ENCODE results near the gene RASA4B.

The RASA4B gene

GRCh38 chr7:102451371-102452054, 66.1 kb downstream of the RASA4B start:
- DNase-seq, result no peak

- no peak for DNase-seq
Measured at GRCh38 chr7:102450242-102450641, 67.3 kb downstream of the RASA4B start.

DNA sequence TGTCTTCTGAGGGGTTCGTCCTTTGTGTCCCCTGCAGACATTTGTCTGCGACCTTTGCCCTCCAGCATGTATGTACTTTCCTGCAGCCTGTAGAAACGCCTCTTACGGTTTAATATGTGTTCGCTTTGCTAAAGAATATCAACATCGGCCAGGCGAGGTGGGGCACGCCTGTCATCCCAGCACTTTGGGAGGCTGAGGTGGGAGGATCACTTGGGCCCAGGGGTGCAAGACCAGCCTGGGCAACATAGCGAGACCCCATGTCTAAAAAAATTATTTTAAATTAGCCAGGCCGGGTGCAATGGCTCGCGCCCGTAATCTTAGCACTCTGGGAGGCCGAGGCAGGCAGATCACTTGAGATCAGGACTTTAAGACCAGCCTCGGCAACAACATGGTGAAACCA, 68.4 kb downstream of the RASA4B start:
- DNase-seq, result no peak

DNA sequence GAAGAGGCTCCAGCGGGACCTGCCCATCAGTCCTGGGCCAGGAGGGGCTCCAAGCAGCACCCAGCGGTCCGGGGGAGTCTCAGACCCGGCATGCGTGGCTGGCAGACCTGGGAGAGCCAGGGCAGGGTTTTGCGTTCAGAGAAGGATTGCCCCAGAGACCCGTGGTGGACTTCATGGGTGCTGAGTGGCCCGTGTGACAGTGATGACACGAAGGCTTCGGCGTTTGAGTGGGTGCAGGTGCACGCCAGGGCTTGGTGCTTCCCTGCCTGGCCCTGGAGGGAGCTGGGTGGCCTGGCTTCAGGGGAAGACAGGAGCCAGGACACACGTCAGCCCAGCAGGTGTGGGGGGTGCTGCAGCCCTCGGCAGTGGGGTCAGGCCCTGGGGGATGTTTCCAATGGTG, 70.3 kb downstream of the RASA4B start:
- DNase-seq, result no peak

GRCh38 chr7:102446387-102447156, 71.0 kb downstream of the RASA4B start:
- no peak for DNase-seq

DNA sequence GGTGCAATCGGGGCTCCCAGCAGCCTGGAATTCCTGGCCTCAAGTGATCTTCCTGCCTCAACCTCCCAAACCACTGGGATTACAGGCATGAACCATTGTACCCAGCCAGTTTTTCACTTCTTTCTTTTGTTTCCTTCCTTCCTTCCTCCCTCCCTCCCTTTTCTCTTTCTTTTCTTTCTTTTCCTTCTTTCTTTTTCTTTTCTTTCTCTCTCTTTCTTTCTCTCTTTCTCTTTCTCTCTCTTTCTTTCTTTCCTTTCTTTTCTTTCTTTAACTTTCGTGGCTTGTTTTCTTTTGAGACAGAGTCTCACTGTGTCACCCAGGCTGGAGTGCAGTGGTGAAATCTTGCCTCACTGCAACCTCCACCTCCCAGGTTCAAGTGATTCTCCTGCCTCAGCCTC, 71.9 kb downstream of the RASA4B start:
- DNase-seq, result no peak

GRCh38 chr7:102444961-102445673, 72.5 kb downstream of the RASA4B start:
- DNase-seq, result no peak

- no peak for DNase-seq
Measured at GRCh38 chr7:102439963-102440795, 77.4 kb downstream of the RASA4B start.

DNA sequence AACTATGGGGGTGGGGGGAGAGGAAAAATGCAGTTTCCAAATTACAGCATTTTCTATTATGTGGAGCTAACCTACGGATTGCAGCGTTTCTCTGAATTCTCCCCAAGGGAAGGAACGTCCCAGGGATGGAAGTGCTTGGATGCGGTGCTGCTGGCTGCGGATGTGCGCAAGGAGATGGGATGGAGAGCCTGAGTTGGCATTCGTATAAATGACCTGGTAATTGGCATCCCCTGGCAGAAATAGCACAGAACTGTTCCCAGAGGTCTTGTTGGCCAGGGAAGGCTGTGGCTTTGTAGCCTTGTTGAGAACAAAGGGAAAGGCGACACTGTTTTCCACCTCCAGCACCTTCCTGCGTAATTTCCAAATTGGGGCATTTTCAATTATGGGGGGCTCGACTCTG, 81.5 kb downstream of the RASA4B start:
- no peak for DNase-seq

GRCh38 chr7:102434039-102434486, 83.5 kb downstream of the RASA4B start:
- DNase-seq, result no peak

DNA sequence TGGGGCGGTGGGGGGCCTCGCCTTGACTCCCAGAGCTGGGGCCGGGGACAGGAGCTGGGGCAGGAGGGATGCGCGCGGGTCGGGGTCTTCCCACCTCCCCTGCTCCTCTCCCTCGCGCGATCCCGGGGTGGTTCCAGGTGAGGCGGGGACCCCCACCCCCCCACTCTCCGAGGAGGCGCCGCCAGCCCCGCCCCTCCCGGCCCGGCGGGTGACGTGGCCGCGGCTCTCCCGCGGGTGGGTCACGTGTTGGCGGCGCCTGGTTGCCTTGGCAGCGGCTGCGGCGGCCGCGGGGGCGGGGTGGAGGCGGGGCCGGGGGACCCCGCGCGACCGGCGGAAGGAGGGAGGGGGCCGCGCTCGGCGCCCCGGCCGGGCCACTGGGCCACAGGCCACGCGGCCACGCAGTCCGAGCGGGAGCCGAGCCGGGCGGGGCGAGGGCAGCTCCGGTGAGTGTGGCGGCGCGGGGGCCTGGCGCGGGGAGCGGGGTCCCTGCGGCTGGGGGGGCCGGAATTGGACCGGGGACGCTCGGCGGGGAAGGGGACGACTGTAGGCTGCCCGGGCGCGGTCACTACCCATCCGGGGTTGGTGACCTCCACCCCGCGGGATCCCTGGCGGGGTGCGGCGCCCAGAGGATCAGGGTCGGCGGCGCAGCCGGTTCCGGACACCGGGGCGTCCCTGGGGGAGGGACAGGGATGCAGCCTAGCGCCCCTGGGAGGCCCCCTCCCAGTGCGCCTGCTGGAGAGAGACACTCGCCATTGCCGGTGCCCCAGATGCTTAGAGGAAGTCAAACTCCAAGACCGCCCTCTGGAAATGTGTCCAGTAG, 84.1 kb downstream of the RASA4B start, which contains the start of gene ORAI2:
ORAI2 (plus strand) TSS at position 357 of the 820 bp plus-strand sequence. CDS start 5,382 bp downstream, outside the sequence.
- DNase-seq, result no peak

Measured in KG1 (cell line).